ENCODE measurements around the gene RALGAPA1. TPM values are rescaled to one million over a fixed set of nuclear protein-coding genes. Genes with fewer than 3 reads are reported as not detected.

The RALGAPA1 gene
- total and polyA plus RNA-seq, 2 of the 13 experiments (the other 11 are each of a cell fraction or from before 2014, with no cell fraction given), result 65.0 to 89.2 TPM

DNA sequence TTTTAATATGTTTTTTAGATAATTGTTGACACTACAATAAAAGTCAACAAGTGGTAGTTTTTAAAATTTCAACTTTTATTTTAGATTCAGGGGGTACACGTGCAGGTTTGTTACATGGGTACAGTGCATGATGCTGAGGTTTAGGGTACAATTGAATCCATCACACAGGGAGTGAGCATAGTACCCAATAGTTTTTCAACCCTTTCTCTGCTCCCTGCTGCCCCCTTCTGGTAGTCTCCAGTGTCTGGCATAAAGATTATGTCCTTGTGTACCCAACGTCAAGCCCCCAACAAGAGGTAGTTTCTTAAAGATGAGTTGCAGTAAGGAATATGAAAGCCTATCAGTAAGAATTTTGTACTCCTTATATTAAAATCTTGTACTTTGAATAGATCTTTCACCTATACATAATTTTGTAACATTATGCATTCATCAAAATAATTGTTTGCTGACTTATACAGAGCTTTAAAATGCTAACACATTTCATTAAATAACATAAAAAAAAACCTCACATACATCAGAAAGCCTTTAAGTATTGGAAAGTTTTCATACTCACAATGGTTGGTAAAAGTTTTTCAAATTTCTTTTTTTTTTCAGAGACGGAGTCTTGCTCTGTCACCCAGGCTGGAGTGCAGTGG is 5.4 kb upstream of the RALGAPA1 start:
- H3K4me2 ChIP-seq (ENCODE audit: low read depth, low read length), result no peak overlapping the region
- peaks cover 19% of the 10 kb centered on the region for H3K4me1 ChIP-seq (ENCODE audit: insufficient read depth, low read length)
- peak; percentile 88 for DNase-seq (ENCODE audit: low spot score)
- peak; percentile 86 for ATAC-seq
- POLR2A ChIA-PET, result interaction anchor here (0.7 to 5.5 kb wide), 2 partner anchors 12 to 54 kb away, joined by 3 to 43 read pairs; partner anchors contain the start of gene BRMS1L
- 28% methylated on average over 3 of the region's 3 CpGs for WGBS (ENCODE audit: low lambda C conversion rate)
- no peaks in the 10 kb centered on the region for H3K79me2 ChIP-seq (ENCODE audit: insufficient read depth, low read length)
- intact Hi-C loops (cut with micrococcal nuclease; ENCODE audit: unreplicated experiment), result loop anchor here (1.0 to 10.0 kb wide), 6 partner anchors 44 to 670 kb away; no protein-coding TSS in a partner anchor
- peak; percentile 64 for FAIRE-seq
- in situ Hi-C loops (cut with HindIII; ENCODE audit: extremely low pct_ligation_motif_present, low pct_unique_long_range_greater_than_20kb), result loop anchor here (5.0 to 25.0 kb wide), 4 partner anchors 120 to 677 kb away; partner anchors contain the start of gene INSM2
- no peaks in the 10 kb centered on the region for H3K27me3 ChIP-seq (ENCODE audit: control insufficient read depth in 1 of 2, insufficient read depth in 2 of 2, low read length in 2 of 2)
- H3K9ac ChIP-seq (ENCODE audit: insufficient read depth, low read depth, low read length), result no peak overlapping the region
- no peak overlapping the region for H2AFZ ChIP-seq (ENCODE audit: low read length)
- H3K27ac ChIP-seq (ENCODE audit: extremely low read length, insufficient read depth, low read length), result no peak overlapping the region
- BruUV-seq (replicated peaks), result no TSS peak
- H4K20me1 ChIP-seq (ENCODE audit: insufficient read depth, low read length), result no peaks in the 10 kb centered on the region
- CTCF ChIA-PET (ENCODE audit: low intra/inter-chr PET ratio, low total read pairs), result interaction anchor here (1.0 to 1.6 kb wide), 2 partner anchors 10 to 127 kb away, joined by 3 to 5 read pairs; no protein-coding TSS in a partner anchor
- no peaks in the 10 kb centered on the region for H3K36me3 ChIP-seq (replicated peaks in 1 of 2; ENCODE audit: control insufficient read depth in 1 of 2, insufficient read depth in 2 of 2, low read length in 2 of 2)
- no peaks in the 10 kb centered on the region for H3K9me3 ChIP-seq (ENCODE audit: low read length)
- no peak overlapping the region for H3K4me3 ChIP-seq (replicated peaks in 1 of 3; ENCODE audit: insufficient read depth in 1 of 3, low read depth in 2 of 3, low read length in 3 of 3)
- TF ChIP-seq ZNF264 (CRISPR knock-in tag; IDR thresholded peaks at IDR 0.05), result no peak
- TF ChIP-seq ZNF430 (CRISPR knock-in tag; IDR thresholded peaks at IDR 0.05), result no peak
- no peak for TF ChIP-seq CBX5 (CRISPR knock-in tag; IDR thresholded peaks at IDR 0.05; ENCODE audit: borderline replicate concordance)
- no peak for TF ChIP-seq AKAP8 (CRISPR knock-in tag; IDR thresholded peaks at IDR 0.05)
- TF ChIP-seq ZNF513 (CRISPR knock-in tag; conservative IDR thresholded peaks at IDR 0.05), result no peak
- no peak for TF ChIP-seq E2F2 (CRISPR knock-in tag; IDR thresholded peaks at IDR 0.05; ENCODE audit: borderline replicate concordance)
- TF ChIP-seq KMT2A (CRISPR knock-in tag; IDR thresholded peaks at IDR 0.05), result no peak
- 0 out of 2 replicates have a peak, but pooled peaks have one; percentile 32 for TF ChIP-seq ZNF136 (CRISPR knock-in tag; IDR thresholded peaks at IDR 0.05; ENCODE audit: low read depth)
- TF ChIP-seq IRF1 (CRISPR knock-in tag; IDR thresholded peaks at IDR 0.05; ENCODE audit: low read depth), result no peak
- no peak for TF ChIP-seq ZFP36L2 (CRISPR knock-in tag; IDR thresholded peaks at IDR 0.05)
- TF ChIP-seq SRSF1 (optimal IDR thresholded peaks at IDR 0.05; ENCODE audit: low read depth, low read length), result no peak
- peak; percentile 12 for TF ChIP-seq HNRNPLL (IDR thresholded peaks at IDR 0.05; ENCODE audit: low read depth, low read length, poor library complexity, severe bottlenecking)
- TF ChIP-seq, protein P1, sequence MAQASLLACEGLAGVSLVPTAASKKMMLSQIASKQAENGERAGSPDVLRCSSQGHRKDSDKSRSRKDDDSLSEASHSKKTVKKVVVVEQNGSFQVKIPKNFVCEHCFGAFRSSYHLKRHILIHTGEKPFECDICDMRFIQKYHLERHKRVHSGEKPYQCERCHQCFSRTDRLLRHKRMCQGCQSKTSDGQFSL (CRISPR knock-in tag; IDR thresholded peaks at IDR 0.05), result no peak
- TF ChIP-seq DPF2 (CRISPR knock-in tag; IDR thresholded peaks at IDR 0.05; ENCODE audit: borderline replicate concordance, low read depth), result no peak
- TF ChIP-seq ZNF569 (CRISPR knock-in tag; IDR thresholded peaks at IDR 0.05; ENCODE audit: borderline replicate concordance), result 0 out of 2 replicates have a peak, but pooled peaks have one; percentile 62
- no peak for TF ChIP-seq CREM (IDR thresholded peaks at IDR 0.05)
- no peak for TF ChIP-seq CREM (CRISPR knock-in tag; IDR thresholded peaks at IDR 0.05)
- TF ChIP-seq THAP11 (CRISPR knock-in tag; IDR thresholded peaks at IDR 0.05), result peak; percentile 55; the same call in 1 of the 2 replicates
- no peak for TF ChIP-seq ZNF556 (CRISPR knock-in tag; IDR thresholded peaks at IDR 0.05; ENCODE audit: borderline replicate concordance)
